GM21723 (cell line): Measurements from ENCODE around the gene SLITRK2.

Experiments
- ATAC-seq: cut with Tn5 transposase; IDR thresholded peaks from one replicate; pipeline ENCODE4 v1.9.1; 2021; ENCODE audit warnings: mild to moderate bottlenecking, moderate library complexity; ENCODE audit not compliant: unreplicated experiment

SLITRK2 gene

GRCh38 chrX:145853181-145853580 is 35.6 kb downstream of the SLITRK2 start:
- no peak for ATAC-seq

GRCh38 chrX:145856181-145856580 is 38.6 kb downstream of the SLITRK2 start:
- no peak for ATAC-seq

GRCh38 chrX:145861818-145862217 is 44.2 kb downstream of the SLITRK2 start:
- no peak for ATAC-seq

- no peak for ATAC-seq
These were observed 47.5 kb downstream of the SLITRK2 start for GRCh38 chrX:145865082-145865481.
